Non-pigmented ciliary epithelial cell (primary cell): Measurements from ENCODE around the gene TPST1.
"Not testable (repeated sequence)": the region's sequence is repeated elsewhere in the genome, so short reads cannot be mapped to it uniquely, and the experiment has no call there.

Source experiments
- DNase-seq: peaks from one replicate; pipeline ENCODE4 v3.0.0-alpha.2; 2010; ENCODE audit warnings: low read depth

Gene TPST1

GRCh38 chr7:66204822-66205740, at the start of gene TPST1:
TSS of gene TPST1 (plus strand) at chr7:66205334. CDS start at chr7:66240426, 35,092 bp downstream.
- DNase-seq, result peak; percentile 32

GRCh38 chr7:66156035-66156434, 49.1 kb upstream of the TPST1 start:
- DNase-seq, result not testable (repeated sequence)

GRCh38 chr7:66157060-66157459, 48.1 kb upstream of the TPST1 start:
- no peak for DNase-seq

- DNase-seq, result no peak
Observed at GRCh38 chr7:66162622-66163021, 42.5 kb upstream of the TPST1 start.

- DNase-seq, result no peak
Observed at GRCh38 chr7:66163186-66163610, 41.9 kb upstream of the TPST1 start.

- no peak for DNase-seq
Observed at GRCh38 chr7:66164356-66164755, 40.8 kb upstream of the TPST1 start.

- peak; percentile 45 for DNase-seq
Observed at GRCh38 chr7:66167773-66168387, 37.3 kb upstream of the TPST1 start.

- DNase-seq, result no peak
Observed at GRCh38 chr7:66169616-66170015, 35.5 kb upstream of the TPST1 start.

- DNase-seq, result no peak
Observed at GRCh38 chr7:66170309-66171231, 34.6 kb upstream of the TPST1 start.

GRCh38 chr7:66172536-66173401, 32.4 kb upstream of the TPST1 start:
- not testable (repeated sequence) for DNase-seq

GRCh38 chr7:66173856-66174255, 31.3 kb upstream of the TPST1 start:
- DNase-seq, result no peak

- DNase-seq, result not testable (repeated sequence)
Observed at GRCh38 chr7:66175006-66175405, 30.1 kb upstream of the TPST1 start.

GRCh38 chr7:66176914-66177313, 28.2 kb upstream of the TPST1 start:
- no peak for DNase-seq

GRCh38 chr7:66178258-66178657, 26.9 kb upstream of the TPST1 start:
- no peak for DNase-seq

- DNase-seq, result no peak
Observed at GRCh38 chr7:66181329-66181728, 23.8 kb upstream of the TPST1 start.

- no peak for DNase-seq
Observed at GRCh38 chr7:66181845-66182244, 23.3 kb upstream of the TPST1 start.

GRCh38 chr7:66182920-66183319, 22.2 kb upstream of the TPST1 start:
- DNase-seq, result no peak

GRCh38 chr7:66183700-66184099, 21.4 kb upstream of the TPST1 start:
- DNase-seq, result peak; percentile 88

GRCh38 chr7:66185680-66186187, 19.4 kb upstream of the TPST1 start:
- no peak for DNase-seq

GRCh38 chr7:66186991-66187390, 18.1 kb upstream of the TPST1 start:
- DNase-seq, result no peak

- no peak for DNase-seq
Observed at GRCh38 chr7:66187905-66188304, 17.2 kb upstream of the TPST1 start.
